Measurements from ENCODE around the gene ADAMTS3.

Gene ADAMTS3

DNA sequence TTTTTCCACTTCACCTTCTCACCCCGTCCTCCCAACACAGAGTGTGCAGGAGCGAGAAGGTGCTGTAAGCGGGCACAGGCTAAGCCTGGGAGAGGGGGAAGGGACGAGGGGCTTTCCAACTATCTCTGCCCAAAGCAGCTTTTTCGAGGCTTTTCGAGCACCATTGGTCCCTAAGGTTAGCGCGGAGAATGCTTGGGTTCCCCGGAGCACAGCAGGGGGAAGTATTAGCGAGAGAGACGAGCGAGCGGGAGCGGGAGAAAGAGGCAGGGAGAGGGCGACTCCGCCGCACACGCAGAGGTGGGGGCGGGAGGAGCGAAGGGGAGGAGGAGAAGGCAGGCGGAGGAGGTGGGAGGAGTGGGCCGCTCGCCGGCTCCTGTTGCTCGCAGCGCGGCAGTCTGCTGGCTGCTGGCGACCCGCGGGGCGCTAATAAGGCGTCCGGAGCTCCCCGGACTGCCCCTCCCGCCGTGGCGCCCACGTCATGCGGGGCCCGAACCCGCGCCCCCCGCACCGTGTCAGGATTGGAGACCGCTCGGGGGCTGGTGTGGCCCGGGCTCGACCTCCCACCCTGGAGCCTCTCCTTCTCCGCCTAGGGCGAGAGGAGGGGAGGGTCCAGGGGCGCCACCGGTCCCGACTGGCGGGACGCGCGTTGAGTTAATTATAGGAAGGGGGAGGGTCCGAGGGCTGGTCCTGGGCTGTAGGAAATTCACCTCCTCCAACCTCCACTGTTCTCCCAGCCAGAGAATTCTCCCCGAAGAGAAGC lies at the start of gene ADAMTS3:
Gene ADAMTS3 (minus strand): TSS at position 263 of the 760 bp plus-strand sequence. CDS start 459 bp downstream, outside the sequence.
- peak; percentile 5 for DNase-seq

DNA sequence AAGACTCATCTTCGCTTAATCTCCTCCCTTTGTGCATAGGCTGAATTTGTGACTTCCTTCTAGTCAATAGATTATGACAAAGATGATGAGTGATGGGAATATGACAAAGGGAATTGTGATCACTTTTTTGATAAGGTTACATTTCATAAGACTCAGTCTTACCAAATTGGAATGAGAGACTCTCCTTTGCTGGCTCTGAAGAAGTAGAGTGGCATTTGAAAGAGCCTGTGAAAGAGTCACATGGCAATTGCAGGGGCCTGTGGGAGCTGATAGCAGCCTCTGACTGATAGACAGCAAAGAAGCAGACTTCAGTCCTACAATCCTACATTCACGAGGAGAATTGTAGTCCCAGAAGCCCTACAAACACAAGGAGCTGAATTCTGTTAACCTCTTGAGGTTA lies 44.9 kb upstream of the ADAMTS3 start:
- no peak for DNase-seq

DNA sequence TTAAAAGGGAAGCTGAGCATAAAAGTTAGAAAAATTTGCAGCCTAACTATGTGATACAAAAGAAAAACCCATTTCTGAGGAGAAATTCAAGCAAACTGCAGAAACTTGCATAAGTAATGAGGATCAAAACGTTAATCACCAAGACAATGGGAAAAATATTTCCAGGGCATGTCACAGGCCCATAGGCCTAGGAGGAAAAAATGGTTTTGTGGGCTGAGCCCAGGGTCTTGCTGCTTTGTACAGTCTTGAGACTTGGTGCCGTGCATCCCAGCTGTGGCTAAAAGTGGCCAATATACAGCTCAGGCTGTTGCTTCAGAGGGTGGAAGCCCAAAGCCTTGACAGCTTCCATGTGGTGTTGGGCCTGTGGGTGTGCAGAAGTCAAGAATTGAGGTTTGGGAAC lies 37.7 kb upstream of the ADAMTS3 start:
- no peak for DNase-seq

DNA sequence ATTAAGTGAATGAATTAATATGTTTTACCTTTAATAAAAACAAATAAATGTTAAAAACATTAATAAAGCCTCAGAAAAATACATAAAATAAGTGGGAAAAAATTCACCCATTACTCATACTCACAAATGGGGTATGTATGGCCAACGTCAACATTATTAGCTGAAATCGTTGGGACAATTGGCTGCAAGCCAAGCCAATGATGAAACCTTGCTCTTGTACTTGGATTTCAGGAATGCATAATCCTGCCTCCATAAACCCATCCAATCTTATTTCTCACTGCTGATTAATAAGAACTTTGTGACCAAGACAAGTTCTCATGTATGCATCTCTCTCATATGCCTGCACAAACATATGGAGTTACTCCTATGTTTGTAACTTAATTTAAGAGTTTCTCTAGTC lies 35.3 kb upstream of the ADAMTS3 start:
- DNase-seq: no peak

DNA sequence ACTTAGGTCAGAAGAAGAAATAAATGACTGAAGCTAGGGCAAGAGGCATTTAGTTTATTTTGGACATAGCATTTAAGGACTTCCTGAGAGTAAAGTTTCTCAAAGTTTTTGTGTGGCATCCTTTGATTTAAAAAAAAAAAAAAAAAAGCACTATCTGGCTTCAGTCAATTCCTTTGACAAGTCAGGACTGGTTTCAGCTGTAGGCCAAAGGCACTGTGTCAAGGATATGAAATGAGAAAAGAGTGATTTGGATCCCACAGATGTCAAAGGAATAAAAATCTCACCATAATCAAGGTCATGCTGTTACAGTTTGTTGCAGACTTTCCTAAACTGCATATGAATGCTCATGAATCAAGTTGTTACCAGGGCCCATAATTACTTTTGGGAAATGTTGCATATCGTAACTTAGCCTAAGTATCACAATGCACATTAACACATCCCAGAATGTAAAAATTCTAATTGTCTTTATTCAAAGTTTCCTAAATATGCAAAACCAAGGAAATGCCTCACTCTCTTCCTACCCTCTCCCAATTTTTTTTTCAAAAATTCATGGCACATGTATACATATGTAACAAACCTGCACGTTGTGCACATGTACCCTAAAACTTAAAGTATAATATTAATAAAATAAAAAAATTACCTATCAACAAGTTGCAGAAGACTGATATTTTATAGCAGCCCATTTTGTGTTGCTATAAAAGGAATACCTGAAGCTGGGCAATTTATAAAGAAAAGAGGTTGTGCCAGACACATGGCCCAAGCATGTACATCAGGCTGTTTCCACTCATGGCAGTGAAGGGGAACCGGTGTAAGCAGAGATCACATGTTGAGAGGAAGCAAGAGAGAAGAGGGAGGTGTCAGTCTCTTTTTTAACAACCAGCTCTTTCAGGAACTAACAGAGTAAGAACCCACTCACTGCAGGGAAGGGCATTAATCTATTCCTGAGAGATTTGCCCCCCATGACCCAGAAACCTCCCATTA lies 33.7 kb upstream of the ADAMTS3 start:
- no peak for DNase-seq

DNA sequence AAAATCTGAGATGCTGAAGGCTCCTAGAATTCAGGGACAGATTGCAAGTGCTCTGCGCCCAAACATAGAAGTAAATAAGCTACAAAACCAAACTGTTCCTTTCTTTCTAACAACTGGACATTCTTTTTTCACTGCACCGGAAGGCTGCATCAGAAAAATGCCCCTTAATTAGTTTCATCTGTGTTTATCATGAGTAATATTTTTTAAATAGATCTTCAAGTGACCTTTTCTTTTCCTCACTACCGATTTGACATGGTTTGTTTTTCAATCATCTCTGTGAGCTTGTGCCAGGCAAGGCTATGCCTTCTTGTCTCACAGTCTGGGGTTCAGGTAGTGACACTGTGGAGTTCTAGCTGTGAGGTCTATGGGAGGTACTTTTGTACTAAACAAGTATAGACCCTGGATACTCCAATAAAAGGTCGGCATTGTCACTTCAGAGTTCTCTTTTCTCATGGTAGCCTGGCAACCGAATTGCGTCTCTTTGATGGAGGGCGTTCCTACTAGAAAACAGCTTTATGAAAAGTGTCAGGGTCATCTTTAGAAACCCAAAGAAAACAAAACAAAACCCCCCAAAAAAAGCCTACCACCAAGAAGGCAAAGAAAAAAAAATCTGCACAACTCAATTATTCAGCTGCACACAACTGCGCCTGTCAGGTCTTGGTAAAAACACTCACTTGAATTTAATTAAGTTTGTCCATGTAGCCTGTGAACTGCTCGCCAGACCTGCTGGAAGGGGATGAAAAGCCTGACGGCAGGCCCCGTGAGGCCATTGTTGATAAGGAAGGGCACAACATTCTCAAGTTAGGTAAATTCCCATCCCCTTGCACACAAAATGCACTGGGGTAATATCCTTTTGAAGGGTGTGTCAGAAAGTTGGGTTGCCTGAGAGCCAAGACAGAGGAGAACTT lies 22.8 kb upstream of the ADAMTS3 start:
- DNase-seq: no peak

DNA sequence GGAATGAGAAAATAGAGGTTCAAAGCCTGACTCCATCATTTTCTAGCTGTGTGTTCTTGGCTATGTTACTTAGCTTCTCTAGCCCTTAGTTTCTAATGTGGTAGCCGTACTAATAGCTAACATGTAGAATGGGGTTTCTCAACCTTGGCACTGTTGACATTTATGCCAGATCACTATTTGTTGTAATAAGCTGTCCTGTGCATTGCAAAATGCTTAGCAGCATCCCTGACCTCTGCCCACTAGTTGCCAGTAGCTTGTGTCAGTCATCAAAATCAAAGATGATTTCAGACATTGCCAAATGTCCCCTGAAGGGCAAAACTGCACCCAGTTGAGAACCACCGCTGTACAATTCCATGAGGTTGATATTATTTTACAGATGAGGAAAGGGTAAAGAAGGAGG lies 18.3 kb upstream of the ADAMTS3 start:
- no peak for DNase-seq

DNA sequence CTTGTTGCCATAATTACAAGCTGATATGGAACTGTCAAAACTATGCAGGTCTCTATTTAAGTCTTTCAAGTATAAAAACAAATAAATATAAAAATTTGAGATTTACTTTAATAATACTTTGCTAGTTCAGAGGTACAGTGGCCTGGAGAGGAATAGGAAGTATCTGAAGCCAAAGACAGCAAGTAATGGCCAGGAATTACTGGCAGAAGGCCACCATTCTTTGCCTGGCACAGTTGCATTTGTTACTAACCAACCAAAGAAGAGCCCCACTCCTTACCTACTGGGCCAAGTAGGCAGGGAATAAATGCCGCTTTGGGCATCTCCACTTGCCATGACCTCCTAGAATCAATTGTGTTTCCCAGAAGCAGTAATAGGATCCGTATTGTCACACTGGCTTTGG lies 13.8 kb upstream of the ADAMTS3 start:
- no peak for DNase-seq

DNA sequence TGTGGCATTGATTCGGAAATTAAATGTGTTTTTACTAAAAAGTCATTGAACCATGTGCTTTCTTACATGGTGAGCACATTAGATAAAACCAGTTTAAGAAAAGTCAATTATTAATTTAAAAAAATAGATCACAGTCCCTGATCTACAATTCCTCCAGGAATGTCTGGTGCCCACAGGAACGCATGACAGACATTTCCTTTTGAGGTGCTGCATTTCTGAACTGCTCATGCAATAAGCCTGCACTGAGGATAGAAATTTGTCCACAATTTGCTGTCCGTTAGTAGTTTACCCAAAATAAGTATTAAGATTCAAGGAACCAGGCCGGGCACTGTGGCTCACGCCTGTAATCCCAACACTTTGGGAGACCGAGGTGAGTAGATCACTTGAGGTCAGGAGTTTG lies 8.2 kb upstream of the ADAMTS3 start:
- DNase-seq: no peak

DNA sequence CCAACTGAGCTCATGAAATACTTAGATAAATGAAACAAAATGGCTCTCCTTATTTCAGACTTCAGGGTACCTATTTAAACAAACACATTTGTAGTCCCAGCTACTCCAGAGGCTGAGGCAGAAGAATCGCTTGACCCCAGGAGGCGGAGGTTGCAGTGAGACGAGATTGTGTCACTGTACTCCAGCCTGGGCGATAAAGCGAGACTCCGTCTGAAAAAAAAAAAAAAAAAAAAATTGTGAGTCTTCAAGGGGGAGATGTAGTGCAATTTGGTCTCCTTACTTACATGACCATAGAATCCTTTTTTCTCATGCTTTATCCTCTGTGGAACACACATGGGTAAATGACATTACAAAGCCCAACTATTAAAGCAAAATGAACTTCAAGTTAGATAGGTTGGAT lies 2.3 kb upstream of the ADAMTS3 start:
- no peak for DNase-seq

DNA sequence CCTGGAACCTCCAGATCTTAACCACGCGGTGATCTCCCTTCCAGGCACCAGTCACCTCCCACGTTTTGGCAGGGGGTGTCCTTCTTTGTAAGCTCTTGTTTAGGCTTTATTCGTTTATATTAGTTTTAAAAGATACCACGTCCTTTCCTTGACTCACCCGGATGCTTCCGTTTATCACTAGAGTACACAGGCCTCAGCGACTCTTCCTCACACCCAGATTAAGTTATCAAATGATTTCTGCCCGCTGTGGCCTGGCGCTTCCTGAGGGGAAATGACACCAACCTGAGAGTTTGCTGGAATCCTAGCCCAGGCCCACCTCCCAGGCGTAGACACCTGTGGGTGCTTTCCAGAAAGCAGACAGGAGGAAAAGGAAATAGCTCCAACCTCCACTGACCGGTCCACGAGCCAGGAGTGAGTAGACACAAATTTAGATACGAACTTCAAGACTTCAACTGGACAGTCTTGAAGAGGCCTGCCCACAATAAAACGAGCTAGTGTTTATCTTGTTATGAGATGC lies 756 bp upstream of the ADAMTS3 start:
- no peak for DNase-seq

DNA sequence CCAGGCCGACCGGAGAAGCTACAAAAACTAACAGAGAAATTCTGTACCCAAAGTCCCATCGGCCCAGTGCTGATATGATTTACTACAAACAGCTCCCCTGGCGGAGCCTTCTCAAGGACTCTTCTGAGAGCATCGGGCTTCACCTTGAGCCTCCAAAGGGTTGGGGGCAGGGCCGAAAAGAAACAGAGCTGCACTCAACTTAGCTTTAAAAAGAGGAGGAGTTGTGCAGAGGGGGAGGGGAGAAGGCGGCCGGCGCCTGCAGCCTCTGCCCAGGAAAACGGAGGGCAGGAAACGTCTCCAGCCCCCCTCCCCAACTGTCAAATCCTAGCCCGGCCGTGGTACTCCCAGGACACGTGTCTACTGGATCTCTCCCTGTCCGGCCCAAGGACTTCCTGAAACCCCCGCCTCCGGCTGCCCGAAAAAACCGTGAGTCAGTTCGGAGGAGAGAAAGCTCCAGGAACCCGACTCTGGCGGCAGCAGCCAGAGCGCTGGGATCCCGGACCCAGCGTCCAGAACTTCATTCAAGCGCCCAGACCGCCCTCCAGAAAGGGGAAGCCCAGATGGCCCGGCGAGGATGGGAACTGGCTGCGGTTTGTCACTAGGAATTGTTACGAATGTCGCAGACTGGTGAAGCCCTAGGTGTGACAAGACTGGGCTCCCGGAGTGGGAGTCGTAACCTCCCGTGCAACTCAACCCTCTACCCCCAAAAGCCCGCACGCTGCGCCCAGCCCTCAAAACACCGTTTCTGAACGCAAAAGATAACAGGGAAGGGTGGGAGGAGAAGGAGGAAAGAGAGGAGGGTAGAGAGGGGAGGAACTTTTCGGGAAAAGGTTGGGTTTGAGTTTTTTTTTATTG lies 973 bp downstream of the ADAMTS3 start:
- DNase-seq: peak; percentile 2

DNA sequence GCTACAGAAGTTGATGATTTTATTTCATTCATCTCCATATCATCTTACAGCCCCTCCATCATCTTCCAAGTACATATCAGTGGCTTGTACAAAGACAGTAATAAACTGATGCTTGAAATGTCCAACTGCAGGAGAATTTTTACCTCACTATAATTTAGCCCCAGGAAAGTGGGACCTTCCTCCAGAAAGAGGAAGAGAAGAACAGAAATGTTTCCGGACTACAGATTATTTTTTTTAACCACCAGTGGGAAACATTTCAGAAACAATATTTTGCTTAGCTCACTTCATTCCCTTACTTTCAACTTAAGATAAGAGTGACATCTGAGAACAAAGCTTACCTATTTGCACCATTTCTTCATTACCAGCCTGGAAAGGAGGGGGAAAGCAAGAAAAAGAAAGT lies 2.0 kb downstream of the ADAMTS3 start:
- no peak for DNase-seq

DNA sequence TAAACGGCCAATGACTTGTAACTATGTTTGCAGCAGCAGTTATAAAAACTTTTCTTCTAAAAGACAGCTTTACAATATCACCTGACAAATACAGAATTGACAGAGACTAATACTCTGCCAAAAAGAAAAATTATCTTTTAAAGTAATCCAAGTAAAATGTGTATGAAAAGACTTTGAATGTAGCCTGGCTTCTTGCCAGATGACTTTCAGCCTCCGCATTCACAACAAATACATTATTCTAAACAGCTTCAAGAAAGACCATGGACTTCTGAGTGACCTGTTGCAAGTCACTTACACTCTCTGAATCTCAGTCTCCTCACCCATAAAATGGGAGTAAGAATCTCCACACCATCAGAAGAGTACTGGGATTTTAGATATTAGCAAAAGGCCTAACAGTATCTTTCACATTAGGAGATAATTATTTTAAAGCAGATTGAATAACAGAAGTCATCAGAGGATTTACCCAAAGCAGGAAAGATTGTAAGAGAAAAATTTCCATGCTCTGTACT lies 2.5 kb downstream of the ADAMTS3 start:
- DNase-seq: no peak

DNA sequence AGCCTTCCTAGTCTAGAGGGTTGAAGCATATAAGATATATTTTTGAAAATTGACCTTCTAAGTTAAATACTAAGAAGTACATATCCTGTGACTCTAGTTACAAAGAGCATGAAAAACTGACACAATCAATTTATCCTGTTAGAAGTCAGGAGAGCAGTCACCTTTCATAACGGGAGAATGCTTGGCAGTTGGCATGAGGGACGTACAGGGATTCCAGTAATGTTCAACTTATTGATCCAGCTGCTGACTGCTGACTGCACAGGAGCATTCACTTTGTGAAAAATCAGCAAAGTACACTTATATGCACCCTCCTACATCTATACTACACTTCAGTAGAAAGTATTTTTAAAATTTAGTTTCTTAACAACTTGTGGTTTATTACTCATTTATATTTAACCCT lies 4.2 kb downstream of the ADAMTS3 start:
- no peak for DNase-seq

DNA sequence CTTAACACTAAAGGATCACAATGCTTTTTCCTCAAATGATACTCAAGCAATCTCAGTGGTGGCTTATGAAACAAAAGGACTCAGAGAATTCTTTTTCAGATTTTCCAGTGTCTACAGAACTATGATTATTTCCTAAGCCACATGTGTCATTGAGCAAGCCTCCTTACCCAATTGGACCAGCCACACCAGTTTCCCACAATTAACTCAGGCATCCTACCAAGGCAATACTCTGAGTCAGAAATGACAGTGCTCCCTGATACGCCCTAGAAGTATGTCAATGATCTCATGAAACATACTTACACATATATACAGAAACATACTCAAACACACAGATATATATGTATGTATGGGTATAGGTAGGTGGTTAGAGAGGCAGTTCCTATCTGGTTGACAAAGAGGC lies 4.8 kb downstream of the ADAMTS3 start:
- no peak for DNase-seq

DNA sequence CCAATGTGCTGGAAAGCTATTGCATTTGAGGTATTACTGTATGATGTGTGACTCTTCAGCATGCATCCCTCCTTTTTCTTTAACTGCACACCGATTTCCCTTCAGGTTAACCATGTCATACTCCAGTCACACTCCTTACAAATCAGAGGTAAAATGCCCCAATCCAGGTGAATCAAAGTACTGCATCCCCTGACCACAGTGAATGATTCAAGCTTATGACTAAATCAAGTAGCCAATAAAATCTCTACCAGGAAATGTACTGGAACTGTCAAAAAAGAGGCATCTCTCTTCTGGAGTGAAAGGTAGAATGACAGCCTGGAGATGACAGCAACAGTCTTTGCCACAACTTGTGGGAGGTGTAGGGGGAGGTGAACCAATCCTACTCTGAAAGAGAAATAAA lies 10.4 kb downstream of the ADAMTS3 start:
- no peak for DNase-seq

DNA sequence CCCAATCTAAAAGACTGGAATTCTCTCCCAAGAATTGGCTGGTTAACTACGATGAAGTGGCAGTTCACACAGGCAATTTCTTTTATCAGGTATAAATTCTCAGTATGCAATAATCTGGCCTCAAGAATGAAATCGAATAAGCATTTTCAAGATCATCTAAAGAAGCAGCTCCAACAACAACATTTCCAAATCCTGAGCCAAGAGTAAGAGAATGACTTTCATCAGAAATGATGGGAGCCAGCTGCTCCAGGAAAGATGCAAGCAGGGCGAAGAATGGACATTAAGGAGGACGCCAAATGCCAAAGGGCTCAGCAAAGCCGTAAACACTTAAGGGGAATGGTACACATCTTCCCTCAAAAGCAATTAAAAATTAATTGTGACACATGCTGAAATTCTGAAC lies 12.0 kb downstream of the ADAMTS3 start:
- DNase-seq: no peak

DNA sequence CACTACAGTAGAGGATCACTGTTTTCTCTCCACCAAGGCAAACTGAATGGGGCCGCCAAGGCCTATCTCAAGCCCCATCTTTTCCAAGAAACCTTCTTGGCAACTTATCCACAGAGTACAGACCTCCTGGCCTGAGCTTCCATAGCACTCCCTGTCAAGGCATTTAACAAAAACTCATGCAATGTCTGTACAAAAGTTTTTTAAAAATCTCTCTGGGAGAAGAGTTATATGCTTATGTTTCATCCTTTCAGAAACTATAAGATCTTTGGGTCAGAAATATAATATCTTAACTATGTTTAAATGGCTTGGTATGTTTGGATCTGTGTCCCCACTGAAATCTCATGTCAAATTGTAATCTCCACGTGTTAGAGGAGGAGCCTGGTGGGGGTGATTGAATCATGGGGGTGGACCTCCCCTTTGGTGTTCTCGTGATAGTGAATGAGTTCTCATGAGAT lies 13.6 kb downstream of the ADAMTS3 start:
- no peak for DNase-seq

DNA sequence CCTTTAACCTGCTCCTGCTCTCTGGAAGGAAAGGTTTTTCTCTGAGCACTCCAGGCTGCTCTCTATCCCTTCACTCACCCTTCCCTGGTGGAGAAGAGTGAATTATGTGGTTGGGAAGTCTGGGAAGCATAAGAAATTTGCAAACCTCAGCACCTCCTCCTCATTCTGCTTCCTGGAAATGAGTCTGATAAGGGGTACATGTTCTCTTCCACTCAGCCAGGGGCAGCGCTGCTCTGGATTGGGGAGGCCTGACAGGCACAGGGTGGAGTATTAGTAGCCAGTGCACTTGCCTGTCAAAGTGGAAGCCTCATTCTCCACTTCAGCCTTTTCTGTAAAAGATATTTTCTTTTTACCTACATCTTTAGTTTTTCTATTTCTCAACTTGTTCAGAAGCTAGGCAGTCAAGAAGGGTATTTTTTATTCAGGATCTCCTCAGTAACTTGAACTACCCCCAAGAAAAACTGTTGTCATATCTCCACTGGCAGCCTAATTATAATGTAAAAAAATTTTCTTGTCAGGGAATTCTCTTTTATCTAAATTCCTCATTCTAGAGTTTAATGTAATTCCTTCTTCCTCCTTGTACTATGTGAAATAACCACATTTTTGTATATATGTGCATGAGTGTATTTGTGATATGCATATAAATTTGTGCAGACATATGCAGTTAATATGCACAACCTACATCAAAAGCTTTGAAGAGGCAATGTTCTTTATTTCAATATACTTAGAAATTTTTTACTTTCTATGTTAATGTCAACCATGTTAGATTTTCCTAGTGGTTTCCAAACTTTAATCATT lies 15.3 kb downstream of the ADAMTS3 start:
- DNase-seq: no peak

DNA sequence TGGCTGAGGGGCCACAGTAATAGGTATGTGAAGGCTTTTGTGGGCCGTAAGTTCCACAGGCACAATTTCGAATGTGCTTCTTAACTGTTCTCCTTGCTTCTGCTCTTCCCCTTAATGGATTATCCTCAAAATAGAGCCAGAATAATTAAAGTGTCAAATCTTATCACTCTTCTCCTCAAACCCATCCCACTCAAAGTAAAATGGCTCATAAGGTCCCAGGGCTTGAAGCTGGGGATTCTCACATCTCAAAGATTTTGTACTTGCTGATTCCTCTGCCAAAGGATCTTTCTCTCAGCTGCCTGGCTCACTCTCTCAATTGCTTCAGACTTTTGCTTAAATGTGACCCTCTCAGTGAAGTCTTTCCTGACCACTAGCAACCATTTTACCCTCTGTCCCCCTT lies 16.6 kb downstream of the ADAMTS3 start:
- DNase-seq: no peak
